HG03432 (cell line): Measurements from ENCODE around the gene AMTN.

ENCODE experiments used
- ATAC-seq: cut with Tn5 transposase; IDR thresholded peaks from one replicate; pipeline ENCODE4 v1.9.1; 2021; ENCODE audit warnings: mild to moderate bottlenecking, moderate library complexity; ENCODE audit not compliant: unreplicated experiment

AMTN gene

DNA sequence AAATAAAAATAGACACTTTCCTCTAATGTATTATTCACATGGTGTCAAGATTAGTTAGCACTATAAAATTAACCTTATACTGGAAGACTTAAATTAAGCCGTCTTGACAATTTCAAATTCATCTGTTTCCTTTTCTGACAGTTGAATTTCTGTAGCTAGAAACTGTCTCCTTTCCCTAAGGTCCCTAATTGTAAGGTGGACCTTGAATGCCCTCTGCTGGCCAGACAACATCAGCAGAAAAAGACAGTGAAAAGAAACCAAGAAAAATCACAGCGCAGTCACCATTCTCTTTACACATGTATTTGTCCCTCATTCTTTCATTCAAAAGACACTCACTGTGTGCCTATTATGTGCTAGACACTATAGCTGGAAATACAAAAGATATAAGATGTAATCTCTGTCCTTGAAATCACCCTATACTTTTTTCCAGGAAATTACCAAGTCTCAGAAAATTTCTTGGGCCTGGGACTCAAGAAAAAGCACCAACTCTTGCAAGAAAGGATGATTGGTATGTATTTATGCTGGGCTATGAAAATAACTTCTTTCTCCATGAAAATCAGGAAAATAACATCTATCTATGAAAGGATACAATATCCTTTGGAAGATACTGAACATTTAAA lies 41.0 kb downstream of the AMTN start:
- ATAC-seq, result peak; percentile 78

DNA sequence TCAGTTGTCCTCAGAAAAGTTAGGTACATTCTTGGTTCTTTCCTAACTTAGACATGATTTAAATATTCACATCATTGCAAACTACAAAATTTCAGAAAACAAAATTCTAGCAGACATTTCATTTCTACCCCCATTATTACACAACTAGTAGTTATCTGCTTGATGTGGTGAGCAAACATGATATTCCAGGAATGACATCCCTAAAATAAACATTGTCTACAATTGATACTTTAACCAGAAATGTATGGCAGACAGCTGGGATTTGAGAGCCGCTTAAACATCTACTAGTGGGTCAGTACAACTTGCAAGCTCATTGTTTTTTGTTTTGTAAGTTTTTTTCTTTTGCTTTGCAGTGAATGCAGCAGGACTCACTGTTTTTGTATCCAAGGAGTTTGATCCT lies 41.6 kb downstream of the AMTN start:
- no peak for ATAC-seq

DNA sequence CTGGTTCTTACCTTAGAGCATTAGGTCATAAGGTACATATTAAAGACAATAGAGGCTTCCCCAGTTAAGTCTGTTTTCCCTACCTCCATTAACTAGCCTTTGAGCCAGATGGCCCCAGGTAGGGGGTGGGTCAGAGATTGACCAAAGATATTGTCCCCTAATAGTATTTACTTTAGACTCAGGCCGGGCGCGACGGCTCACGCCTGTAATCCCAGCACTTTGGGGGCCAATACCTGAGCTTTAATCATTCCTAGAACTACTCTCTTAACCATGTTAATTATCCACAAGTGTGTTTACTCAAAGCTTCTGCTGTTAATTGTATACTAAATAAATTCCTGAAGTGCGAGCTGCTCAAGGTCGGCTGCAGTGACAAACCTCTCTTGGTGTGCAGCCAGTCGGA lies 45.7 kb downstream of the AMTN start:
- no peak for ATAC-seq

GRCh38 chr4:70570796-70571195 lies 52.4 kb downstream of the AMTN start:
- ATAC-seq, result no peak

GRCh38 chr4:70571772-70572171 lies 53.4 kb downstream of the AMTN start:
- no peak for ATAC-seq

- no peak for ATAC-seq
Observed at GRCh38 chr4:70575964-70576363, 57.6 kb downstream of the AMTN start.

DNA sequence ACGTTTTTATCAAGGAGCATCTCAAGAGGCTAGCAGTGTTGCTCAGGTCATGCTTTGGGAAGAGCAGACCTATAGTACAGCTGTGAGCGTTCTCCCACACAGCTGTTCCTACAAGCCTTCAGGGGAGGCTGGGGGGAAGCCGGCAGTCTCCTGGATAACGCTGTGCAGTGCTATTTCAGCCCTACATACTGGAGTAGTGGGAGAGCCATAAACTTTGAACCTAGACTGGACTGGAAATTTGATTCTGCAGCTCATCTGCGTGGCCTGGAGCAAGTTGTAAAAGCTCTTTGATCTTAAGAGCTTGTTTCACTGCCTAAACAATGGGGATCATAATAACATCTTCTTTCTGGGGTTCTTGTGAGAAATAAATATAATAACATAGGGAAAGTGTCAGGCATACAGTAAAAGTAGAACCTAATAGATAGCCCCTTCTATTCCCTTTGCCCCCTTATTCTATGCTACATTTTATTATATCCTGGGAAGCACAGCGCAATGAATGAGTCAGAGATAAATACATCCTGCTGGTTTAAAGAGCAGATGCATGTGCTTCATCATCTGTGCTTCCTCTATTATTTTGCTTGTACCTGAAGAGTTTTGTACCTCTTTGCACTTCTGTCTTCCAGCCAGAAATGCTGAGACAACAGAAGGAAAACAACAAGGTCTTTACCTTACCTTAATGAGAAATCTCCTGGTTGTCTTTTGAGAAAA lies 59.0 kb downstream of the AMTN start:
- ATAC-seq, result no peak

GRCh38 chr4:70581980-70582379 lies 63.6 kb downstream of the AMTN start:
- no peak for ATAC-seq
